HG03432 (cell line): ENCODE measurements around the gene PAK1.

Experiments used
- ATAC-seq: cut with Tn5 transposase; IDR thresholded peaks from one replicate; pipeline ENCODE4 v1.9.1; 2021; ENCODE audit warnings: mild to moderate bottlenecking, moderate library complexity; ENCODE audit not compliant: unreplicated experiment

Gene PAK1

GRCh38 chr11:77375107-77375506 lies 98.8 kb downstream of the PAK1 start:
- no peak for ATAC-seq

- no peak for ATAC-seq
Measured at GRCh38 chr11:77374611-77375031, 99.3 kb downstream of the PAK1 start.

GRCh38 chr11:77374108-77374507 lies 99.8 kb downstream of the PAK1 start:
- ATAC-seq: no peak

- ATAC-seq: no peak
Measured at GRCh38 chr11:77372726-77373125, 101.2 kb downstream of the PAK1 start.

- ATAC-seq: no peak
Measured at GRCh38 chr11:77371646-77372045, 102.2 kb downstream of the PAK1 start.

- ATAC-seq: no peak
Measured at GRCh38 chr11:77370217-77370616, 103.7 kb downstream of the PAK1 start.

- no peak for ATAC-seq
Measured at GRCh38 chr11:77361184-77361583, 112.7 kb downstream of the PAK1 start.

- ATAC-seq: no peak
Measured at GRCh38 chr11:77359481-77359880, 114.4 kb downstream of the PAK1 start.

- no peak for ATAC-seq
Measured at GRCh38 chr11:77353131-77353530, 120.8 kb downstream of the PAK1 start.

- no peak for ATAC-seq
Measured at GRCh38 chr11:77351281-77351886, 122.5 kb downstream of the PAK1 start.

GRCh38 chr11:77347948-77348347 lies 125.9 kb downstream of the PAK1 start:
- ATAC-seq: no peak

GRCh38 chr11:77346906-77347603 lies 126.8 kb downstream of the PAK1 start:
- ATAC-seq: no peak

GRCh38 chr11:77345621-77346020 lies 128.3 kb downstream of the PAK1 start:
- ATAC-seq: no peak

GRCh38 chr11:77340501-77340900 lies 133.4 kb downstream of the PAK1 start:
- no peak for ATAC-seq

GRCh38 chr11:77332259-77332658 lies 141.6 kb downstream of the PAK1 start:
- ATAC-seq: no peak

GRCh38 chr11:77325159-77325558 lies 148.7 kb downstream of the PAK1 start:
- no peak for ATAC-seq

GRCh38 chr11:77324508-77324907 lies 149.4 kb downstream of the PAK1 start:
- ATAC-seq: no peak

- no peak for ATAC-seq
Measured at GRCh38 chr11:77322926-77323590, 150.8 kb downstream of the PAK1 start.

GRCh38 chr11:77322506-77322905 lies 151.4 kb downstream of the PAK1 start:
- ATAC-seq: no peak

- no peak for ATAC-seq
Measured at GRCh38 chr11:77320351-77320750, 153.5 kb downstream of the PAK1 start.

- no peak for ATAC-seq
Measured at GRCh38 chr11:77318600-77318999, 155.3 kb downstream of the PAK1 start.

- no peak for ATAC-seq
Measured at GRCh38 chr11:77316733-77317342, 157.1 kb downstream of the PAK1 start.
